Retina (tissue), 1 donor: ENCODE measurements around the gene NR2F6.
"Not testable (repeated sequence)": the region's sequence is repeated elsewhere in the genome, so short reads cannot be mapped to it uniquely, and the experiment has no call there.

Experiments used
- DNase-seq: peaks from one replicate; pipeline ENCODE4 v3.0.0-alpha.2; 2016

The NR2F6 gene

GRCh38 chr19:17245535-17245984, at the start of gene NR2F6:
Gene NR2F6 (minus strand): TSS chr19:17245919. CDS start chr19:17245220, 699 bp downstream.
- no peak for DNase-seq

GRCh38 chr19:17294051-17294891, 48.6 kb upstream of the NR2F6 start:
- DNase-seq: no peak

GRCh38 chr19:17293605-17294004, 47.9 kb upstream of the NR2F6 start:
- no peak for DNase-seq

GRCh38 chr19:17292301-17293074, 46.8 kb upstream of the NR2F6 start:
- DNase-seq: peak; percentile 88

- peak; percentile 51 for DNase-seq
Observed at GRCh38 chr19:17289489-17289888, 43.8 kb upstream of the NR2F6 start.

GRCh38 chr19:17286752-17287151, 41.0 kb upstream of the NR2F6 start:
- no peak for DNase-seq

- DNase-seq: no peak
Observed at GRCh38 chr19:17286263-17286662, 40.5 kb upstream of the NR2F6 start.

- no peak for DNase-seq
Observed at GRCh38 chr19:17285415-17286135, 39.9 kb upstream of the NR2F6 start.

- DNase-seq: no peak
Observed at GRCh38 chr19:17283504-17283996, 37.8 kb upstream of the NR2F6 start.

- peak; percentile 97 for DNase-seq
Observed at GRCh38 chr19:17282488-17283125, 36.9 kb upstream of the NR2F6 start.

GRCh38 chr19:17281391-17282304, 35.9 kb upstream of the NR2F6 start, which contains the start of gene ANKLE1:
Gene ANKLE1 (plus strand): TSS chr19:17281901. CDS start chr19:17281921, 20 bp downstream.
- peak; percentile 58 for DNase-seq

- DNase-seq: no peak
Observed at GRCh38 chr19:17279436-17279835, 33.7 kb upstream of the NR2F6 start.

GRCh38 chr19:17275441-17276175, 29.9 kb upstream of the NR2F6 start:
- no peak for DNase-seq

- DNase-seq: not testable (repeated sequence)
Observed at GRCh38 chr19:17274892-17275291, 29.2 kb upstream of the NR2F6 start.

- DNase-seq: no peak
Observed at GRCh38 chr19:17268754-17269153, 23.0 kb upstream of the NR2F6 start.

GRCh38 chr19:17266975-17267788, 21.5 kb upstream of the NR2F6 start, which contains the start of gene BABAM1:
Gene BABAM1 (plus strand): TSS chr19:17267443. CDS start chr19:17268807, 1,364 bp downstream.
- peak; percentile 96 for DNase-seq

GRCh38 chr19:17266589-17266974, 20.9 kb upstream of the NR2F6 start:
- no peak for DNase-seq

GRCh38 chr19:17266026-17266425, 20.3 kb upstream of the NR2F6 start:
- DNase-seq: no peak

GRCh38 chr19:17264641-17264979, 18.9 kb upstream of the NR2F6 start, which contains the start of gene USHBP1:
Gene USHBP1 (minus strand): TSS chr19:17264745. CDS start chr19:17264299, 446 bp downstream.
- DNase-seq: no peak
